Left forelimb (tissue), 1 donor: Measurements from ENCODE around the gene BMPR1A.

ENCODE experiments used
- DNase-seq: peaks from one replicate; pipeline ENCODE4 v3.0.0-alpha.2; 2018; ENCODE audit warnings: low spot score

The BMPR1A gene

GRCh38 chr10:86802473-86803108 is 46.2 kb downstream of the BMPR1A start:
- DNase-seq: no peak

GRCh38 chr10:86803156-86803555 is 46.7 kb downstream of the BMPR1A start:
- no peak for DNase-seq

GRCh38 chr10:86804805-86805204 is 48.4 kb downstream of the BMPR1A start:
- DNase-seq: no peak

GRCh38 chr10:86813101-86813500 is 56.7 kb downstream of the BMPR1A start:
- DNase-seq: no peak

- DNase-seq: no peak
Measured at GRCh38 chr10:86813982-86814381, 57.6 kb downstream of the BMPR1A start.

- DNase-seq: no peak
Measured at GRCh38 chr10:86815035-86815617, 58.7 kb downstream of the BMPR1A start.

- DNase-seq: no peak
Measured at GRCh38 chr10:86815640-86816039, 59.2 kb downstream of the BMPR1A start.

GRCh38 chr10:86817246-86817645 is 60.8 kb downstream of the BMPR1A start:
- no peak for DNase-seq

GRCh38 chr10:86819567-86819966 is 63.1 kb downstream of the BMPR1A start:
- DNase-seq: no peak

- DNase-seq: no peak
Measured at GRCh38 chr10:86820509-86820908, 64.1 kb downstream of the BMPR1A start.

GRCh38 chr10:86821388-86821999 is 65.1 kb downstream of the BMPR1A start:
- no peak for DNase-seq

- no peak for DNase-seq
Measured at GRCh38 chr10:86823565-86823964, 67.1 kb downstream of the BMPR1A start.

- no peak for DNase-seq
Measured at GRCh38 chr10:86824151-86824550, 67.7 kb downstream of the BMPR1A start.

- no peak for DNase-seq
Measured at GRCh38 chr10:86825366-86825765, 68.9 kb downstream of the BMPR1A start.

GRCh38 chr10:86827639-86828038 is 71.2 kb downstream of the BMPR1A start:
- DNase-seq: no peak

- DNase-seq: no peak
Measured at GRCh38 chr10:86828145-86828544, 71.7 kb downstream of the BMPR1A start.

- DNase-seq: no peak
Measured at GRCh38 chr10:86829472-86829871, 73.1 kb downstream of the BMPR1A start.

GRCh38 chr10:86830043-86830591 is 73.7 kb downstream of the BMPR1A start:
- DNase-seq: no peak

GRCh38 chr10:86833969-86834368 is 77.5 kb downstream of the BMPR1A start:
- no peak for DNase-seq

- DNase-seq: no peak
Measured at GRCh38 chr10:86836044-86836443, 79.6 kb downstream of the BMPR1A start.

GRCh38 chr10:86837663-86838062 is 81.2 kb downstream of the BMPR1A start:
- DNase-seq: no peak

- no peak for DNase-seq
Measured at GRCh38 chr10:86840498-86840897, 84.1 kb downstream of the BMPR1A start.

- DNase-seq: no peak
Measured at GRCh38 chr10:86846088-86846487, 89.7 kb downstream of the BMPR1A start.
